Measurements from ENCODE around the gene CASQ2. TPM values are rescaled to one million over a fixed set of nuclear protein-coding genes. Genes with fewer than 3 reads are reported as not detected.

CASQ2 gene
- total RNA-seq, 1 donor, result not detected

DNA sequence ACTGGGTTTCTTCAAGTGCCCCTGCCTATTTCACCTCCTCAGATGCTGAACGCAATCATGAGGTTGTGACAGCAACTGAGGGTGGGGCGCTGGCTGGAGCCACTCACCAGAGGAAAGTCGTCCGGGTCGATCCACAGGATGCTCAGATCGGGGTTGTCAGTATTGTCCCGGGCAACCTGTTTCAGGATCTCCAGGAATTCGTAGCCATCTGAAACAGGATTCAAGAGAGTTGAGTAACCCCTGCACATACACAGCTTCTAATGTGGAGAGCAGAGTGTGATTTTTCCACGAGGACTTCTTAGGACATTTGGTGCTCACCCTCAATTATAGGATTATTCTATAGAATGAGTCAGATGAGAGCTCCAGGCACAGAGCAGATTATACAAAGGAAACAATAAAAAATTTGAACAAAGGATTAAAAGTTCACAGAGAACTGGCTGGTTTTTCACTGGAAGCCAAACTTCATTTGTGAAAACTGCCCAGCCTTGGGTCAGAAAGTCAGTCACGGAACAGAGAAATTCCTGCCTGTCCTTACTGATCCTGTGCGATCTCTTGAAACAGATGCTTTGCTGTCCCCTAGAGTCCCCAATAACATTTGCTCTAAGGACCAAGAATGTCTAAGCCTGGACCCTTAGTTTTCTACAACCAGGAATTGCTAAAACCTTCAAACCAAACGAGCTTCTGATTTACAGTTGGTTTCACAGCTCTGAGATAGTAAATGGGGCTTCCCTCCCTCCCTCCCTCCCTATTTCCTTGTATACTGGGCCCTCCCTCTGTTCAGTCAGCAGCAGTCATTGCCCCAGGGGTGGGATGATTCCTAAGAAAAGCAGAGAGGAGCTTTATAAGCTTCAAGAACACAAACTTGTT is 63.2 kb downstream of the CASQ2 start:
- H3K4me3 ChIP-seq (ENCODE audit: low read depth, low read length), result no peak overlapping the region
- TF ChIP-seq, protein P1, sequence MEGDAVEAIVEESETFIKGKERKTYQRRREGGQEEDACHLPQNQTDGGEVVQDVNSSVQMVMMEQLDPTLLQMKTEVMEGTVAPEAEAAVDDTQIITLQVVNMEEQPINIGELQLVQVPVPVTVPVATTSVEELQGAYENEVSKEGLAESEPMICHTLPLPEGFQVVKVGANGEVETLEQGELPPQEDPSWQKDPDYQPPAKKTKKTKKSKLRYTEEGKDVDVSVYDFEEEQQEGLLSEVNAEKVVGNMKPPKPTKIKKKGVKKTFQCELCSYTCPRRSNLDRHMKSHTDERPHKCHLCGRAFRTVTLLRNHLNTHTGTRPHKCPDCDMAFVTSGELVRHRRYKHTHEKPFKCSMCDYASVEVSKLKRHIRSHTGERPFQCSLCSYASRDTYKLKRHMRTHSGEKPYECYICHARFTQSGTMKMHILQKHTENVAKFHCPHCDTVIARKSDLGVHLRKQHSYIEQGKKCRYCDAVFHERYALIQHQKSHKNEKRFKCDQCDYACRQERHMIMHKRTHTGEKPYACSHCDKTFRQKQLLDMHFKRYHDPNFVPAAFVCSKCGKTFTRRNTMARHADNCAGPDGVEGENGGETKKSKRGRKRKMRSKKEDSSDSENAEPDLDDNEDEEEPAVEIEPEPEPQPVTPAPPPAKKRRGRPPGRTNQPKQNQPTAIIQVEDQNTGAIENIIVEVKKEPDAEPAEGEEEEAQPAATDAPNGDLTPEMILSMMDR (IDR thresholded peaks at IDR 0.05; ENCODE audit: insufficient read depth, low read depth, low read length), result no peak
- no peak for DNase-seq (ENCODE audit: low read depth)

DNA sequence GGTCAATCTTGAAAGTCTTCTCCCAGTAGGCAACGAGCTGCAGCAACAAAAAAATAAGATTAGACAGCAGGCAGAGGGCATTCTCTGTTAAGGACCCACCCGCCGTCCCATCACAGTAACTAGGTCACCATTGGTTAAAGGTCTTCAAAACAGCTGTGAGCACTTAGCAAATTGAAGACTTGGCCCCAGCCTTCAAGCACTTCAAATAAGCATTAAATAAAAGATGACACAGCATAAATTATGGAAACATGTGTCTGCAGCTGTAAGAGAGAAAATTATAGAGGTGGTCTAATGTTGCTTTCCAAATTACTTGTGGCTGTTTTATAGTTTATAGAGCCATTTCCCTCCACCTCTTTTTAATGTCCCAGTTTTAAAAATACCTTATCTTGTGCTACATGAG is 65.6 kb downstream of the CASQ2 start:
- DNase-seq (ENCODE audit: low read depth), result no peak
- H3K4me3 ChIP-seq (ENCODE audit: low read depth, low read length), result no peak overlapping the region
- TF ChIP-seq, protein P1 (IDR thresholded peaks at IDR 0.05; ENCODE audit: insufficient read depth, low read depth, low read length), result no peak

DNA sequence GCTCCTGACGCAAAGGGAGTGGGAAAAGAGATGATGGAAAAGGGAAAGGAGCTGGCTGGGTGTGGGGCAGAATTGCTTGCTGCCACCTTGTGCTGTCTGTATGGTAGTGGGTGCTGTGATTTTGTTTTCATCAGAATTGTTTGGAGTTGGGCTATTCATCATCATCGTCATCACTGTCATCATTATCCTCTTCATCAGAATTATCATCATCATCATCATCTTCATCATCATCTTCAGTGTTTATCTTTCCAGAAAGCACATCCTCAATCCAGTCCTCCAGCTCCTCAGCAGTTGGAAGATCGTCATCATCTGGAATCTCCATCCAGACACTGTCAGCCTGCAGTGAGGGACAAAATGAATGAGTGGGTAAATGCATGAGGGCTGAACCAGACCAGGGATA is 67.4 kb downstream of the CASQ2 start:
- H3K4me3 ChIP-seq (ENCODE audit: low read depth, low read length), result no peak overlapping the region
- no peak for DNase-seq (ENCODE audit: low read depth)
- TF ChIP-seq, protein P1 (IDR thresholded peaks at IDR 0.05; ENCODE audit: insufficient read depth, low read depth, low read length), result no peak

DNA sequence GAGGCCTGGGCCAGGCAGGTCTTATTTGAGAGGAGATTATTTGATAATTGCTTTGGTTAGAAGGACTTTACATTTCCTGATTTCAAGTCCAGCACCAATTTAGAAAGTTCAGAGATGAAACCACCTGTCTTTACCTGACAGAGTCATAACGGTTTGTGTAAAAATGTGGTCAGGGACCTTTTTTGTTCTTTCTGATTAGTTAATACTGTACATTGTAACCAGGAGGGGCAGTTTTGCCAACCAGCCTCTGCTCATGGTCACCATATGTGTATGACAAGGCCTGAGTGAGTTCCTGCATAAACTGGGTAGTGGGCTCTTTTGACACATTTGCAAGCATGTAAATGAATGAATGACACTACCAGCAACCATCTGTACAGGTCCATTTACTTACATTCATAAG is 70.9 kb downstream of the CASQ2 start:
- DNase-seq (ENCODE audit: low read depth), result no peak
- H3K4me3 ChIP-seq (ENCODE audit: low read depth, low read length), result no peak overlapping the region
- TF ChIP-seq, protein P1 (IDR thresholded peaks at IDR 0.05; ENCODE audit: insufficient read depth, low read depth, low read length), result no peak

DNA sequence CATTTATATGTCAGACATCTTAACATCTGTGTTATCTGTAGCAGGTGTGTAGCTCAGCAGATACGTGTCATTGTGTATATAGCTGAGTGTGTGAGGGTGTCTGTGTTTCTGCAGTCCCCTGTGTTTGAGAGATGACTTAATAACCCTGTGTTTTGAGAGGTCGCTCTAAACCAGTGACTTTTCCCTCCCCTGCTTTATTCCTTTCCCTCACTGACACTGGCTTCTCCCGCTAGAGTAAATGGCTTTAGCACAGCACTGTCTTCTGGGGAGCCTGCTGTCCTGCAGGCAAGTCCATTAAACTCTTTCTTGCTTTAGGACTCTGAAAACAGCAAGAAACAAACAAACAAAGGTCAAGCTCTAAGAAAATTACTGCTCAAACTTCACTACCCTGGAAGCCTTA is 73.7 kb downstream of the CASQ2 start:
- no peak overlapping the region for H3K4me3 ChIP-seq (ENCODE audit: low read depth, low read length)
- TF ChIP-seq, protein P1 (IDR thresholded peaks at IDR 0.05; ENCODE audit: insufficient read depth, low read depth, low read length), result no peak
- no peak for DNase-seq (ENCODE audit: low read depth)

DNA sequence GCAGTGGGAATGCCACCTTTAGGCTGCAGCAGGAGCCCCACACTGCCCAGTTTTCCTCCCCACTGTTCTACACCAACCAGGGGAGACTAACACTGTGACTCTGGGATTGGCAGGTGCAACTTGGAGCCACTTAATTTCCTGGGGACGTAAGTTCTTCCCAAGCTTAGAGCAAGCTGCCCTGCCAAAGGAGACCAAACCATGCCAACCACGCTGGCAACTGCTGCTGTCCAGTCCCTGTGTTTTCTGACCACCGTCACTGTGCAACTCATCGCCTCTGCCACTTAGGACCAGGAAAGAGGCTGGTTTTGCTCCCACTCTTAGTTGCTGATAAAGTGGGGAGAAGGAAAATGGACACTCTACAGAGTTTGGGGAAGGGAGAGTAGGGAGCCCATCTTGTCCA is 76.3 kb downstream of the CASQ2 start:
- DNase-seq (ENCODE audit: low read depth), result no peak
- TF ChIP-seq, protein P1 (IDR thresholded peaks at IDR 0.05; ENCODE audit: insufficient read depth, low read depth, low read length), result no peak
- H3K4me3 ChIP-seq (ENCODE audit: low read depth, low read length), result no peak overlapping the region
